Thymus (tissue), 11 donors: ENCODE results near the gene SLC38A11. TPM values are rescaled to one million over a fixed set of nuclear protein-coding genes. Genes with fewer than 3 reads are reported as not detected.

ENCODE experiments used
- DNase-seq, 9 donors: peaks; one replicate each; pipeline ENCODE4 v3.0.0-alpha.2; 2013; ENCODE audit warnings: low spot score in 9 of 9, low read depth in 6 of 9, missing footprints in 1 of 9
- H3K27ac ChIP-seq, 2 donors: one replicate each; pipeline ENCODE4 v1.5.1; 2013; ENCODE audit warnings: control low read depth in 1 of 2, low read depth in 1 of 2, low read length in 1 of 2, mild to moderate bottlenecking in 1 of 2, moderate library complexity in 1 of 2
- H3K27me3 ChIP-seq, 2 donors: one replicate each; pipeline ENCODE4 v1.5.1; 2013; ENCODE audit warnings: low read length in 1 of 2; ENCODE audit not compliant: control insufficient read depth in 2 of 2, insufficient read depth in 1 of 2
- H3K36me3 ChIP-seq, 2 donors: one replicate each; pipeline ENCODE4 v1.5.1; 2013; ENCODE audit warnings: low read length in 1 of 2, mild to moderate bottlenecking in 1 of 2, moderate library complexity in 1 of 2; ENCODE audit not compliant: control insufficient read depth in 2 of 2, insufficient read depth in 2 of 2
- H3K4me1 ChIP-seq, 2 donors: one replicate each; pipeline ENCODE4 v1.5.1; 2013; ENCODE audit warnings: low read length in 2 of 2; ENCODE audit not compliant: control insufficient read depth in 2 of 2, insufficient read depth in 2 of 2
- H3K4me3 ChIP-seq, 2 donors: one replicate each; pipeline ENCODE4 v1.5.1; 2013; ENCODE audit warnings: low read length in 2 of 2, control low read depth in 1 of 2, mild to moderate bottlenecking in 1 of 2
- H3K9me3 ChIP-seq, 2 donors: one replicate each; pipeline ENCODE4 v1.5.1; 2013; ENCODE audit warnings: low read length in 1 of 2, mild to moderate bottlenecking in 1 of 2; ENCODE audit not compliant: control insufficient read depth in 2 of 2, insufficient read depth in 1 of 2
- WGBS: extraction: QIAGEN DNeasy Blood & Tissue Kit; methylation state at CpG from one replicate; pipeline ENCODE4 v1.1.7; 2013; 5-methylcytosine and 5-hydroxymethylcytosine counted together
- polyA plus RNA-seq: library from polyadenylated mRNA; stranded (reverse); fragments of 200-250 nt; gene quantifications from one replicate; pipeline ENCODE4 v1.2.3, GENCODE V29; 2013
- total RNA-seq: library from RNA; stranded (reverse); fragments of 120-200 nt; gene quantifications from one replicate; pipeline ENCODE4 v1.2.4, GENCODE V29; 2013
- donor health status: healthy.

Gene SLC38A11
- total and polyA plus RNA-seq, 2 donors = 0.05 to 0.64 TPM

DNA sequence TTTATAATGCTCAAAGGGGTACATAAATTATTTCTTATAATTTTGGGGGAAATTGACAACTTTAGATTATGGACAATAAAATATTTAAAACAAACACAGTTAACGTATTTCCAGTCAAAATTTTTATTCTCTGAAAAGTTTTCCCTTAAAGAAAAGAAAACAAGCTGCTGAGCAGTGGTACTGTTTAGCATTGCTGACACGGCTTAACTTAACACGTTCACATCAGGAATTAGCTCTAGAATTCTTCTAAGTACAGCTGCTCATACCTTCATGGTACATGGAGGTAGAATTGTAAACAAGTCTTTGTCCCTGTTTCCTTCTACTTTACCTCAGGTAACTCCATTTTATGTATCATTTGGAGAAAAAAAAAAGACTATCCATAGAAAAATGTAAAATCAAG is 2.0 kb downstream of the SLC38A11 start:
- 78% methylated on average over 3 of the region's 3 CpGs for WGBS
- DNase-seq = no peak
- Histone ChIP-seq H3K4me3 (no peak overlapping the region), H3K27me3 (peaks cover 0 to 5% of the 10 kb centered on the region in 2 donors), H3K9me3 (no peaks in the 10 kb centered on the region), H3K36me3 (no peaks in the 10 kb centered on the region), H3K27ac (no peak overlapping the region), H3K4me1 (no peaks in the 10 kb centered on the region)

DNA sequence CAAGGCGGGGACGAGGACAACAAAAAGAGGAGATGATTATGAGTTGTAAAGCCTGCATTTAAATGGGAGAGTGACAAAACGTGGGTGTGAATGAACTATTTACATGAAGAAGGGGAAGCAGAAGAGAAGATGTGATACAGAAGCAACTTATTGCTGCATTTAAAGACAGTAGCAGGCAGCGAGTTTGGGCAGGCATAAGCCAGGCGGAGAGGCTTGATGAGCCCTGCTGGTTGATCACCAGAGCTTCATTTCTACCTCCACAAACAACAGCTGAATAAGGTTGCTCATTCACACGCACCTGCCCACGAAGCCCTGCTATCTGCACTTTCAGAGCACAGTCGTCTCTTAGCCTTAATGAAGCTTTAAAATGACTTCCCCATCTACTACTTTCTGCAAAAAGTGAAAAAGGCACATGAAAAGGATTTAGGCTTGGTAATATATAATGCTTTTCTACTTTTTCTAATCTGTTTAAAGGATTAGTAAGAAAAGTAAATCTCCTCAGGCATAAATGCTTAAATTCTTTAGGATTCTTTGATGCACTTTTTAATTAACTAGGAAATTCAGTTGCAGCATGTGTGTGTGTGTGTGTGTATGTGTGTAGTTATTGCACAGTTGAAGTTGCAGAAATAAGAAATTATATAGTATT is 3.1 kb downstream of the SLC38A11 start:
- no peaks in the 10 kb centered on the region for H3K4me1 ChIP-seq
- DNase-seq = no peak
- H3K27me3 ChIP-seq = peaks cover 0 to 5% of the 10 kb centered on the region in 2 donors
- WGBS = 81% methylated on average over 8 of the region's 8 CpGs
- no peaks in the 10 kb centered on the region for H3K9me3 ChIP-seq
- no peak overlapping the region for H3K27ac ChIP-seq
- no peaks in the 10 kb centered on the region for H3K36me3 ChIP-seq
- no peak overlapping the region for H3K4me3 ChIP-seq

DNA sequence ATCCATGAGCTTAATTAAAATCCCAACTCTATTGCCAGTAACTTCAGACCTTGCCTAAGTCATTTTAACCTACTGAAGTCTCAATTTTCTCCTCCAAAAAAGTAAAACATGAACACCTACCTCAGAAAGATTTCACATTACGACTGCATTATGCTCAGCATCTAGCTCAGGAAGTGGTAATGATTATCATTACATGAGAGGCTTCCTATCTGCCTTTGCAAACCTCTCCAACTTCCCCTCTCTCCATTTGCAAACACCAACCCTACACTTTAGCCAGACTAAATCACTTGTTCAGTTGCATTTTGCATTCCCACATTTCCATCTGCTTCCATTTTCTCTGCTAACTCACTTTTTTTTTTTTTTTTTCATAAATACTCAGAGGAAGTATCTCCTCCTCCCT is 6.8 kb downstream of the SLC38A11 start:
- Histone ChIP-seq H3K4me3 (no peak overlapping the region), H3K36me3 (no peaks in the 10 kb centered on the region), H3K27me3 (no peaks in the 10 kb centered on the region), H3K27ac (no peak overlapping the region), H3K9me3 (no peaks in the 10 kb centered on the region), H3K4me1 (no peaks in the 10 kb centered on the region)
- 10% methylated on average over 1 of the region's 1 CpG for WGBS
- peak in 6 of 9 donors; percentile 10 to 53 (median 23) for DNase-seq

DNA sequence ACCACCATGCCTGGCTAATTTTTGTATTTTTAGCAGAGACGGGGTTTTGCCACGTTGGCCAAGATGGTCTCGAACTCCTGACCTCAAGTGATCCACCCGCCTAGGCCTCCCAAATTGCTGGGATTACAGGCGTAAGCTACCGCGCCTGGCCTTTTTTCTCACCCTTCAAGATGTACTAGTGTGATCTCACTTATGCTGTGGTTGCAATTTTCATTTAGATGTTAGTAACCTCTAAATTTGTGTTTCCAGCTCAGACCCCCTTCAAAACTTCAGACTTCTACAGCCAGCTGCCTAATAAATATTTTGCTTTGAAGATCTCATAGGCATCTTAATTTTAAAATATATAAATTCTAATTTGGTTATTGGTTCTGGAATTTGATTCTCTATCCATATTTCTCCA is 8.0 kb downstream of the SLC38A11 start:
- no peak for DNase-seq
- WGBS = 88% methylated on average over 7 of the region's 7 CpGs
- Histone ChIP-seq H3K36me3 (no peaks in the 10 kb centered on the region), H3K4me1 (no peaks in the 10 kb centered on the region), H3K9me3 (no peaks in the 10 kb centered on the region), H3K27ac (no peak overlapping the region), H3K4me3 (no peak overlapping the region), H3K27me3 (no peaks in the 10 kb centered on the region)

DNA sequence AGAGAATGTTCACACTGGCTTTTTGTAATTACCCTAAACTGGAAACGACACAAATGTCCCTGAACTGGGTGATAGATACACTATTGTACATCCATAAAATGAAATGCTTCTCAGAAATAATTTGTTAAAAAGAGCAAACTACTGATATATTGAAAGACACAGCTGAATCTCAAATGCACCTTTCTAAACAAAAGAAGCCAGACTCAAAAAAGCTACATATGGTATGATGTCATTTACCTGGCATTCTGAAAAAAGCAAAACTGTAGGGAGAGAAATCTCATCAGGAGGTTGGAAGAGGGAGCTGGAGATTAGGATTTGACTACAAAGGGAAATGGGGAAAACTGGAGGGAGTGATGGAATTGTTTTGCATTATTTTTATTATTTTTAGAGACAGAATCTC is 12.0 kb downstream of the SLC38A11 start:
- H3K36me3 ChIP-seq = no peaks in the 10 kb centered on the region
- 95% methylated on average over 1 of the region's 1 CpG for WGBS

DNA sequence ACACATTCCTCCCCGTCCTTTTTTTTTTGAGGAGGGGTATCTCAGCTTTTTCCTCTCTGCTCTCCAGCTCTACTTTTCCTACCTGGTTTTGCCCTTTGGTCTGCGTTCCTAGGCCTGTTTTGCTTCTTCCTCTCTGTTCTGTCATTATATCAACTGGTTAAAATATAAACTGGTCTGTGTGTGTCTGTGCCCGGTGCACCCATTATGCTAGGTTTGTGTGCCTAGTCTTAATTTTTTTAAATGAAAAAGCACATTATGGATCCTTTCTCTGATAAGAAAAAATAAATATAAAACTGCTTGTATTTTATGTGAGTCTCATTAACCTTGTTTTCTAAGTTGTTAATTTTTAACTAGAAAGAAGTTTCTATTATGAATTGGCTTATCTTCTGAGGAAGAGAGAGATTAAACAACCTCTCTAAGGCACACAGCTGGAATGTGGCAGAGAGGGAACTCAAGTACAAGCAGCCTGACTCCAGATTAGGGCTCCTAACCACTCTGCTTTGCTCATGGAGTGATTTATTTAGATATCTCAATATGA is 17.4 kb downstream of the SLC38A11 start:
- Histone ChIP-seq H3K27ac (no peak overlapping the region), H3K36me3 (no peaks in the 10 kb centered on the region), H3K4me1 (peaks cover 0 to 8% of the 10 kb centered on the region in 2 donors), H3K27me3 (no peaks in the 10 kb centered on the region), H3K4me3 (no peak overlapping the region), H3K9me3 (no peaks in the 10 kb centered on the region)
- no peak for DNase-seq
- WGBS = 64% methylated on average over 3 of the region's 3 CpGs

More for the DNA sequence above, 12.0 kb downstream of the SLC38A11 start:
- DNase-seq = no peak
- no peak overlapping the region for H3K27ac ChIP-seq
- H3K9me3 ChIP-seq = no peaks in the 10 kb centered on the region
- H3K27me3 ChIP-seq = no peaks in the 10 kb centered on the region
- no peaks in the 10 kb centered on the region for H3K4me1 ChIP-seq
- no peak overlapping the region for H3K4me3 ChIP-seq

DNA sequence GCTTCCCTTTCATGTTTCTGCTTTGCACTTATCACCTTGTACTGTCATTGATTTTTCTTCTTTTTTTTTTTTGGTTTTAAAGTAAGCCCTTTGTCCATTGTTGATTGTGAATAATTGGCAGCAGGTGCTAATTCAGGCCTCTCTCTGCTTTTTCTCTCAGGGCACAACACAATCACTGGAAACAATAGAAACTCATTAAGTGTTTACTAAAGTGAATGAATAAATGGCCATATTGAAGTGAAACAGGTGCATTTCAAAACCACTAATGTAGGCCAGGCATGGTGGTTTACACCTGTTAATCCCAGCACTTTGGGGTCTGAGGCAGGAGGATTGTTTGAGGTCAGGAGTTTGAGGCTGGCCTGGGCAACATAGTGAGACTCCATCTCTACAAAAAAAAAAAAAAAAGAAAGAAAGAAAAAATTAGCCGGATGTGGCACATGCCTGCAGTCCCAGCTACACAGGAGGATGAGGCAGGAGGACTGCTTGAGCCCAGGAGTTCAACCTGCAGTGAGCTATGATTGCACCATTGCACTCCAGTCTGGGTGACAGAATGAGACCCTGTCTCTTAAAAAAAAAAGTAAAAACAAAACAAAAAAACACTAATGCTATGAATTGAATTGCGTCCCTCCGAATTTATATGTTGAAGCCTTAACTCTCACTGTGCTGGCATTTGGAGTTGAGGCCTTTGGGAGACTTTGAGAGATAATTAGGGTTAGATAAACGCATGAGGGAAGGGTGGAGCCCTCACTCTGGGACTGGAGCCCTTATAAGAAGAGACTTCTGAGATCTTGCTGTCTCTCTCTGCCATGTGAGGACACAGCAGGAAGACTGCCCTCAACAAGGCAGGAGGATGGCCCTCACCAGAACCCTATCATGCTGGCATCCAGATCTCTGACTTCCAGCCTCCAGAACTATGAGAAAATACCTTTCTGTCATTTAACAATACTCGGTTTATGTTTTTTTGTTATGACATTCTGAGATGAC is 19.9 kb downstream of the SLC38A11 start:
- H3K27ac ChIP-seq = no peak overlapping the region
- no peaks in the 10 kb centered on the region for H3K9me3 ChIP-seq
- WGBS = 94% methylated on average over 5 of the region's 5 CpGs
- DNase-seq = no peak
- no peak overlapping the region for H3K4me3 ChIP-seq
- H3K4me1 ChIP-seq = peaks cover 0 to 8% of the 10 kb centered on the region in 2 donors
- H3K36me3 ChIP-seq = no peaks in the 10 kb centered on the region
- no peaks in the 10 kb centered on the region for H3K27me3 ChIP-seq

DNA sequence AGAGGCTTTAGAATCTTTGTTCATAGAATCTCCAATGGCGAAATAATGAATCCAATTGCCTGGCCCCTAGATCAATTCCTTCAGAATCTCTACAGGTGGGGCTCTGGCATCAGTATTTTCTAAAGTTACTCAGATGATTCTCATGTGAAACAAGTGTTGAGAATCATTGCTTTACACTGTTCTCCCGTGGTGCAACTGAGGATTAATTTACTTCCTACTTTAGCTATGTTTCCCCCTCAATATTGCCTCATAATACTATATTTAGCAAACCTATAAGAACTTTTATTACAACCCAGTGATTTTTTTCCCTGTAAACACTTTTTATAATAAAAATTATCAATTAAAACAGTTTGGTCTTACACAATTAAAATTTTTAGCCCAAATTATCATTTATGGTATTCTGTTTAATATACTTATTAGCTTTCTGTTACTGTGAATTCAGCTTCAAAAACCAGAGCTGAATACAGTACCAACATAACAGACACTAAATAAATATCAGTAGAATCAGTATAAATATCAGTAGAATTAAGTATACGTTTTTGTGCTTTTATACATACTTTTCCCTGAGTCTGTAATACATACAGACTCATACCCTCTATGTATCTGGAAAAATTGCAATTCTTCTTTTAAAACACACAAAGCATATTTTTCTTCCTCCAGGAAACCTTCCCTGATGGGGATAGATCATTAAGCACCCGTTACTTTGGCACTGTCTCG is 20.8 kb downstream of the SLC38A11 start:
- Histone ChIP-seq H3K27me3 (no peaks in the 10 kb centered on the region), H3K9me3 (no peaks in the 10 kb centered on the region), H3K36me3 (no peaks in the 10 kb centered on the region), H3K4me3 (no peak overlapping the region), H3K4me1 (peaks cover 0 to 8% of the 10 kb centered on the region in 2 donors), H3K27ac (no peak overlapping the region)
- WGBS = 74% methylated on average over 5 of the region's 5 CpGs
- DNase-seq = no peak
